PFSK-1 (cell line): ENCODE results near the gene GLTP.

Experiments
- POLR2AphosphoS5 ChIP-seq: IDR thresholded peaks from 2 replicates; pipeline ENCODE4 v1.6.1; 2012; ENCODE audit warnings: low read depth, mild to moderate bottlenecking, control low read depth, low read length, moderate library complexity
- SIN3A ChIP-seq: IDR thresholded peaks from 2 replicates; pipeline ENCODE4 v1.6.1; 2012; ENCODE audit warnings: mild to moderate bottlenecking, low read length, moderate library complexity, borderline replicate concordance; ENCODE audit not compliant: insufficient read depth

DNA sequence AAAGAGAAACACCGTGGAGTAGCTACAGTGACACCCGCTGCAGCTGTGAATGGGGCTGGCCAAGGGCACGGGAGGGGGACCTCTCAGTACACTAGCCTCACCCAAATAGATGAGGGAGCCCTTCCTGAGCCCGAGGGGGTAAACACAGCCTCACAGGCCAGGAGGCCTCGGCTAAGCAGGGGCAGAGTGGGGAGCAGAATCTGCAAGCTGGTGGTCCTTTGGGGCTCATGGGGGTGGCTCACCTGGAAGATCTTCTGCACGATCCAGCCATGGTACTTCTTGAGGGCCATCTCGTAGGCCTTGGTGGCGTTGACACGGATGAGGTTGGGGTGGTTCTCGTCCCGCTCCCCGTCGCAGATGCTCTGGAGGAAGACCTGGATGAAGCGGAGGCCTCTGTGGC, 25.0 kb downstream of the GLTP start:
- TF ChIP-seq SIN3A (no peak), POLR2AphosphoS5 (no peak)
